ENCODE data around the gene PLD5. TPM values are rescaled to one million over a fixed set of nuclear protein-coding genes. Genes with fewer than 3 reads are reported as not detected.

PLD5 gene
- total and polyA plus RNA-seq, 2 donors (not counting 3 experiments of a cell fraction or from before 2014, with no cell fraction given), result not detected

DNA sequence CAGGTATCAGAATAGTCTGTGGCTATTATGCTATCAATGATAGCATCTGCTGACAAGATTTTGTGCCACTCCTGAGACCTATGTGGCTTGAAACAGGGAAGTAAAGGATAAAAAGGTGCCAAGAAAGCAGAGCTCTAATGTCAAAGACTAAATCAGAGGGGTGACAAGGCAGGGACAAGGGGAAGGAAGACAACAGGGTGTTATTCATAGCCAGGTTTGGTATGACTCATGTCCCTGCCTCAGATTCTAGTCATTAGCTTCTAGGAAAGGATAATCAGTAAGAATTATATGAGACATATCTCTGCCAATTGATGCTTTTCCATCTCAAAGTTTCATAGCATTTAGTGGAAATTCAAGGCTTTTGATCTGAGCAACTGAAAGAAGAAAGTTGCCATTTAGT is 31.8 kb upstream of the PLD5 start:
- dilution Hi-C loops (cut with MboI; ENCODE audit: extremely low pct_ligation_motif_present, low sequenced_read_pairs) (no loop called here), intact Hi-C loops (cut with micrococcal nuclease) (no loop called here)
- CTCF ChIA-PET, result no interaction called here
- Histone ChIP-seq H3K27ac (ENCODE audit: insufficient read depth, low read depth, low read length) (no peak overlapping the region), H3K4me3 (replicated peaks in 1 of 3; ENCODE audit: insufficient read depth in 1 of 3, low read depth in 1 of 3, low read length in 3 of 3) (no peak overlapping the region), H3K27me3 (ENCODE audit: control insufficient read depth in 2 of 2, insufficient read depth in 2 of 2, low read length in 2 of 2) (no peaks in the 10 kb centered on the region), H2AFZ (ENCODE audit: low read depth, low read length) (no peak overlapping the region), H4K20me1 (replicated peaks; ENCODE audit: control insufficient read depth, extremely low read depth, insufficient read depth, low read length) (no peaks in the 10 kb centered on the region), H3K9me1 (replicated peaks; ENCODE audit: control insufficient read depth, extremely low read depth, insufficient read depth, low read length) (no peaks in the 10 kb centered on the region), H3K9ac (replicated peaks; ENCODE audit: extremely low read depth, insufficient read depth, low read length) (no peak overlapping the region), H3K4me2 (ENCODE audit: insufficient read depth, low read length) (no peak overlapping the region), H3K4me1 (ENCODE audit: control insufficient read depth, extremely low read depth, insufficient read depth, low read length) (no peaks in the 10 kb centered on the region), H3K9me3 (replicated peaks; ENCODE audit: control insufficient read depth, insufficient read depth, low read length) (no peaks in the 10 kb centered on the region), H3K36me3 (ENCODE audit: control insufficient read depth in 2 of 2, extremely low read depth in 1 of 2, insufficient read depth in 2 of 2, low read length in 2 of 2) (no peaks in the 10 kb centered on the region), H3K79me2 (ENCODE audit: control insufficient read depth, insufficient read depth, low read length) (no peaks in the 10 kb centered on the region)
- BruUV-seq (replicated peaks), result no TSS peak
- POLR2A ChIA-PET, result no interaction called here
- no peak for FAIRE-seq
- TF ChIP-seq EZH2 (IDR thresholded peaks at IDR 0.05; ENCODE audit: borderline replicate concordance, low read depth, low read length, severe bottlenecking), result no peak
- no peak for TF ChIP-seq JUN (IDR thresholded peaks at IDR 0.05; ENCODE audit: borderline replicate concordance, insufficient read depth, insufficient read length, low read depth)
- no peak for TF ChIP-seq POLR2A (IDR thresholded peaks at IDR 0.05; ENCODE audit: low read depth, low read length)
- TF ChIP-seq GATA2 (IDR thresholded peaks at IDR 0.05; ENCODE audit: insufficient read depth, insufficient read length, low read depth, low read length), result no peak
- TF ChIP-seq MYC (IDR thresholded peaks at IDR 0.05; ENCODE audit: low read depth, low read length), result no peak
- TF ChIP-seq, protein P1, sequence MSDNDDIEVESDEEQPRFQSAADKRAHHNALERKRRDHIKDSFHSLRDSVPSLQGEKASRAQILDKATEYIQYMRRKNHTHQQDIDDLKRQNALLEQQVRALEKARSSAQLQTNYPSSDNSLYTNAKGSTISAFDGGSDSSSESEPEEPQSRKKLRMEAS (IDR thresholded peaks at IDR 0.05; ENCODE audit: insufficient read depth, insufficient read length), result no peak
- TF ChIP-seq POLR2AphosphoS5 (IDR thresholded peaks at IDR 0.05; ENCODE audit: insufficient read depth, low read depth, low read length), result no peak
- TF ChIP-seq FOS (IDR thresholded peaks at IDR 0.05; ENCODE audit: borderline replicate concordance, insufficient read depth, low read length), result no peak
- TF ChIP-seq, protein P2, sequence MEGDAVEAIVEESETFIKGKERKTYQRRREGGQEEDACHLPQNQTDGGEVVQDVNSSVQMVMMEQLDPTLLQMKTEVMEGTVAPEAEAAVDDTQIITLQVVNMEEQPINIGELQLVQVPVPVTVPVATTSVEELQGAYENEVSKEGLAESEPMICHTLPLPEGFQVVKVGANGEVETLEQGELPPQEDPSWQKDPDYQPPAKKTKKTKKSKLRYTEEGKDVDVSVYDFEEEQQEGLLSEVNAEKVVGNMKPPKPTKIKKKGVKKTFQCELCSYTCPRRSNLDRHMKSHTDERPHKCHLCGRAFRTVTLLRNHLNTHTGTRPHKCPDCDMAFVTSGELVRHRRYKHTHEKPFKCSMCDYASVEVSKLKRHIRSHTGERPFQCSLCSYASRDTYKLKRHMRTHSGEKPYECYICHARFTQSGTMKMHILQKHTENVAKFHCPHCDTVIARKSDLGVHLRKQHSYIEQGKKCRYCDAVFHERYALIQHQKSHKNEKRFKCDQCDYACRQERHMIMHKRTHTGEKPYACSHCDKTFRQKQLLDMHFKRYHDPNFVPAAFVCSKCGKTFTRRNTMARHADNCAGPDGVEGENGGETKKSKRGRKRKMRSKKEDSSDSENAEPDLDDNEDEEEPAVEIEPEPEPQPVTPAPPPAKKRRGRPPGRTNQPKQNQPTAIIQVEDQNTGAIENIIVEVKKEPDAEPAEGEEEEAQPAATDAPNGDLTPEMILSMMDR (IDR thresholded peaks at IDR 0.05; ENCODE audit: extremely low read depth in 1 of 2, insufficient read depth in 1 of 2, low read depth in 1 of 2, low read length in 2 of 2), result no peak
- no peak for DNase-seq (ENCODE audit: low read depth, low spot score)

Measured in endothelial cell of umbilical vein (primary cell).